RPMI8226 (cell line): Measurements from ENCODE around the gene SLC26A11.
"Not testable (repeated sequence)": the region's sequence is repeated elsewhere in the genome, so short reads cannot be mapped to it uniquely, and the experiment has no call there.

ENCODE experiments used
- DNase-seq: peaks from one replicate; pipeline ENCODE4 v3.0.0-alpha.2; 2015

Gene SLC26A11

DNA sequence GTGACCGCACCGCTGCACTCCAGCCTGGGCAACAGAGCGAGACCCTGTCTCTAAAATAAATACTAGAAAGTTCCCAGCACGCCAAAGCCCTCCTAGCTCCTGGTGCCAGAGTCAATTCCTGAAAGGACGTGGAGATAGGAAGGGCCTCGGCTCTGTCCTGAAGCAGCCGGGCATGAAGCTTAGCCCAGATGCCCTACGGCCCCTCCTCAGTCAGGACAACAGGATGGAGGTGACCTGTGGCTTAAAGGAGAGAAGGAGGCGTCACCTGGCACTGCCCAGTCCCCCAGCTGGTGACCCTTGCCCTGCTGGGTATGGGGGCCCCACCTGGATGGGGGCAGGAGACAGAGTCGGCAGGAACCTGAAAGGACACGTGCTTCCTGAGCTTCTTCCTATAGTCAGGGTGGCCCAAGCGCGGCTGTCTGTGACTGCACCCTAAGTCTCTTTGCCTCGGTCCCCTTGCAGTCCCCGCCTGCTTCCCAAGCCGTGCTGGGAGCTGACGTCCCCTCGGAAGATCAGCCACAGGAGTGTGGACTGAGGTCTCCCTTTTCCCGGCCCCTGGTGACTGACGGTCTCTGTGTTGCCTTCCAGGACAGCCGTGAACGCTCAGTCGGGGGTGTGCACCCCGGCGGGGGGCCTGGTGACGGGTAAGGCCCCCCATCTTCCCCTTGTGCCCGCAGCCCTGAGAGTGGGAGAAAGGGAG lies 25.5 kb downstream of the SLC26A11 start:
- DNase-seq: no peak

DNA sequence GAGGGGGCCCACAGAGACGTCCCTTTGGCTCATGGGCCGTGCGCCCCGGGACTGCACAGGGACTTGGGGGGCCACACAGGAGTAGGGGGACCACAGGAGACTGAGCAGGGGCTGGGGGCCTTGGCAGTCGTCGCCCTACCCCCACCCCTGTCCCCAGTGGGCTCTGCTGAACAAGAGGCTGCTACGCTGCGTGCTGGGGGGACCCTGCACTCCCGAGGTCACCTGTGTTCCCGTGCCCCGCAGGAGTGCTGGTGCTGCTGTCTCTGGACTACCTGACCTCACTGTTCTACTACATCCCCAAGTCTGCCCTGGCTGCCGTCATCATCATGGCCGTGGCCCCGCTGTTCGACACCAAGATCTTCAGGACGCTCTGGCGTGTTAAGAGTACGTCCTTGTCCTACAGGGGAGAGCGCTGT lies 26.0 kb downstream of the SLC26A11 start:
- no peak for DNase-seq

DNA sequence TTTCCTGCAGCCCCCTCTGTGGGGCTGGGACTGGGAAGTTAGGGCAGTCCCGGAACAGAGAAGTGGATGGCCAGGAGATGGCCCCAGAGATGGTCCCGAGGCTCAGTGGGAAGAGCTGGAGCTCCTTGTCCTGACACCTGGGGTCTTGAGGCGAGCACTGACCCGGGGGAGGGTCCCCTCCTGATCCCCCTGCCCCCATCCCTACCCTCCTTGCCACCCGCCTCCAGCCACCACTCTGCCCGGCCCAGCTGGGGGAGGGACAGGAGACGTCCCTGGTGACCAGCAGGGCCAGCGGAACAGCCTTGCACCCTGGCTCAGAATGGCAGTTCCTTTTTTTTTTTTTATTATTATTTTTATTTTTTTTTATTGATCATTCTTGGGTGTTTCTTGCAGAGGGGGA lies 26.5 kb downstream of the SLC26A11 start:
- DNase-seq: no peak

DNA sequence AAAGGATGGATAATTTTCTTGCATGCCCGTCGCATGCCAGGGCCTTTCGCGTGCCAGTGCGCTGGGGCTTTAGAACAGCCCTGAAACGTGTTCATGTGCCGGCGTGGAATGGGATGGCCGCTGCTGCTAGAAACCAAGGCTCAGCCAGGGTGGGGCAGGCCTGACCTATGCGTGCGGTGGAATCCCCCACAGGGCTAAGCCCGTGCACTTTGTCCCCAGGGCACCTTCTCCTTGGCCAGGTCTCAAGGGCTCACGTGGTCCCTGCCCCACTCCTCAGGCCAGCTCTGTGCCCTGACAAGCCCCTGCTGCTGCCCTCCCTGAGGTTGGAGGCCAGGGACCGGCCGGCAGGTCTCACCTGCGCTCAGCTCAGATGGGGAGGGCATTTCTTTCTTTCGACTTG lies 27.3 kb downstream of the SLC26A11 start:
- no peak for DNase-seq

DNA sequence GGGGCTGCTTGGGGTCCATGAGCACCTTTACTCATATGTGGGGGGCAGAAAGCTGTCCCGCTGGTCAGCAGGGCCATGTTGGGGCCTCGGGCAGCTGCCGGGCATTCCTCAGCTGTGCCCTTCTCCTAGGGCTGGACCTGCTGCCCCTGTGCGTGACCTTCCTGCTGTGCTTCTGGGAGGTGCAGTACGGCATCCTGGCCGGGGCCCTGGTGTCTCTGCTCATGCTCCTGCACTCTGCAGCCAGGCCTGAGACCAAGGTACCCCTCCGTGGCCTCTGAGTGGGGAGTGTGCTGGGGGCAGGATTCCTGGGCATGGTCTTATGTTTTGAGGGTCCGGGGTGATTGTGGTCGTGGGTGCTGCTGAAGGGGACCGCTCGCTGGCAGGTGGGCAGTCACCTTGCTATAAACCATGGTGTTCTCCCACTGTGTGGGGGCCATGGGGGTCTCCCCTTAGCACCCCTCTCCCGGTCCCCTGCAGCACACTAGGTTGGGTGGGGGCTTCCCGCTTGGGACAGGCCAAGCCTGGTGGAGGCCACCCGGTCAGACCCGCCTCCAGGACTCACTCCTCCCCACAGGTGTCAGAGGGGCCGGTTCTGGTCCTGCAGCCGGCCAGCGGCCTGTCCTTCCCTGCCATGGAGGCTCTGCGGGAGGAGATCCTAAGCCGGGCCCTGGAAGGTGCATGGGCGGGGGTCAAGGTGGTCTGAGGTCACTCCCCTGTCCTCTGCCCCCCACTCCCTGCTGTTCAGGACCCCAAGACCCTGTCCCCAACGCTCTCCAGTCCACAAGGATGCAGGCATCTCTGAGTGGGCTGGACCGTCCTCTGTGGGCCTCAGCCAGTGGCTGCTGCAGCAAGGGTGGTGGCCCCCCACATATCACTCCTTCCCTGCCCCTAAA lies 28.0 kb downstream of the SLC26A11 start:
- no peak for DNase-seq

DNA sequence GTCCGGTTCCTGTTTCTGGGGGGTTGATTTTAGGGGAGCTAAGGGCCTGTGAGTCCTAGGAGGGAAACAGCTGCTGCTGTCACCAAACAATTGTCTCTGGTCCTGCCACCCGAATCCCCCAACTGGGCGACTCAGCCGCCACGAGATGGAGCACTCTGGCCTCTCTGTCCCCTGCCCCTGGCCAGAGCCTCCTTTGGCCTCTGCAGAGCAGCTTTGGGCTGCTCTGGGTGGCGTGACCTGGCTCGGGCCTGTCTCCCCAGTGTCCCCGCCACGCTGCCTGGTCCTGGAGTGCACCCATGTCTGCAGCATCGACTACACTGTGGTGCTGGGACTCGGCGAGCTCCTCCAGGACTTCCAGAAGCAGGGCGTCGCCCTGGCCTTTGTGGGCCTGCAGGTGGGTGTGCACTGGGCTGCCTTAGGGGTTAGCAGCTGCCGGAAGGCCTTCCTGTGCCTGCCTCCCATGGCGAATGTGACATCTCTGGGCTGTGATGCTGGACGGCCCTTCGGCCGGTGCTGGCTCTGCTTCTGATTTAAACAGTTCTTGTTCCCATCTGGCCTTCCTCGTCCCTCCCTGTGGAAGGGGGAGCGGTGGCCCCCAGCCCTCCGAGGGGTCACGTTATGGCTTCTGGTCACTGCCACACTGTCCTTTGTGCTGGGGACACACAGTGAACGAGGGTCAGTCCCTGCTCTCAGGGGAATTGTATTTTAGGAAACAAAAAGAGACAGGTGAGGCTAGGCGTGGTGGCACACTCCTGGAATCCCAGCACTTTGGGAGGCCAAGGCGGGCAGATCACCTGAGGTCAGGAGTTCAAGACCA lies 28.9 kb downstream of the SLC26A11 start:
- peak; percentile 11 for DNase-seq

DNA sequence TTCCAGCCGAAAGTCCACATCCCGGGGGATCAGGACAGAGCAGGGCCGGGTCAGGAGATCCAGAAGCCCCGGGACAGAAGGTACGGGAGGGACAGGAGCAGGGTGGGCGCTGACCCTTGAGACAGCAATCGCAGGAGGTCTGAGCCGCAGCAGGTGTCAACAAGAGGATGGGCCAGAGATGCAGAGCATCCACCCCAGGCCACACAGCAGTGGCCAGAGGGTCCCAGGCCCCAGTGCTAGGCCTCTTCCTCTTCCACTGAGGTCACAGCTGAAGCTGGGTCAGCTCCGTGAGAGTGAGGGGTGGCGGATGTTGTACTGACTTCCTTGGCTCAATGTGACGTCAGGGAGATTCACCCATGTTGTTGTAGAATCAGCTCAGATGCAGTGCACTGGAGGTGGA lies 31.7 kb downstream of the SLC26A11 start:
- DNase-seq: no peak

DNA sequence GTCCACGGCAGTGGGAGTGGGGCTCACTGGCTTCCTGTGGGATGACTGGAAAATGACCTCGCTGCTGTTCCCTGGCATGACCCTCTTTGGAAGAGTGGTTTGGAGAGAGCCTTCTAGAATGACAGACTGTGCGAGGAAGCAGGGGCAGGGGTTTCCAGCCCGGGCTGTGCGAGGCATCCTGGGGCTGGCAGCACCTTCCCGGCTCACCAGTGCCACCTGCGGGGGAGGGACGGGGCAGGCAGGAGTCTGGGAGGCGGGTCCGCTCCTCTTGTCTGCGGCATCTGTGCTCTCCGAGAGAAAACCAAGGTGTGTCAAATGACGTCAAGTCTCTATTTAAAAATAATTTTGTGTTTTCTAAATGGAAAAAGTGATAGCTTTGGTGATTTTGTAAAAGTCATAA lies 32.6 kb downstream of the SLC26A11 start:
- DNase-seq: peak; percentile 36

DNA sequence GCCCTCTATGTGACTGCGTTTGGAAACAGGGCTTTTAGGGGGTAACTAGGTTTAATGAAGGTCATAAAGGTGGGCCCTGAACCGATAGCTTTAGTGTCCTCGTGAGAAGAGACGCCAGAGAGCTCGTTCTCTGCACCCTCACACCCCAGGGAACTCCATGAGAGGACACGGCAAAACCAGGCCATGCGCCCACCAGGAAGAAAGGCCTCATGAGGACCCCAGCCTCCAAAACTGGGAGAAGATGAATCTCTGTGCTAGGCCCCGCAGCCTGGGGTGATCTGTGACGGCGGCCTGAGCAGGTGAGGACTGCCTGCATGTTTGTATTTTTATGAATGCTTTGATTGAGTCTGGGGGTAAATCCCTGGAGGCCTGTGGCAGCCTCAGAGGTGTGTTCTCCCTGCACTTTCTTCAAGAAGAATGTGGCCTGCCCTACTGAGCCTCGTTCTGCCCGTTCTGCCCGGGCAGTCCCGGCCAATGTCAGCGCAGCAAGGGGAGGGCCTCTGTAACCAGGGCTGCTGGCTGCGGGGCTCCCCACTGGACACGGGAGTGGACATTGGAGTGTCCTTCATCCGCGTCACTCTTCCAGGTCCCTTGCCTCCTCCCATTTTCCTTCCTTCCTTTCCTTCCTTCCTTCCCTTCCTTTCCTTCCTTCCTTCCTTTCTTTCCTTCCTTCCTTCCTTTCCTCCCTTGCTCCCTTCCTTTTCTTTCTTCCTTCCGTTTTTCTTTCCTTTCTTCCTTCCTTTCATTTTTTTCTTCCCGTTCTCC lies 33.6 kb downstream of the SLC26A11 start:
- DNase-seq: no peak

DNA sequence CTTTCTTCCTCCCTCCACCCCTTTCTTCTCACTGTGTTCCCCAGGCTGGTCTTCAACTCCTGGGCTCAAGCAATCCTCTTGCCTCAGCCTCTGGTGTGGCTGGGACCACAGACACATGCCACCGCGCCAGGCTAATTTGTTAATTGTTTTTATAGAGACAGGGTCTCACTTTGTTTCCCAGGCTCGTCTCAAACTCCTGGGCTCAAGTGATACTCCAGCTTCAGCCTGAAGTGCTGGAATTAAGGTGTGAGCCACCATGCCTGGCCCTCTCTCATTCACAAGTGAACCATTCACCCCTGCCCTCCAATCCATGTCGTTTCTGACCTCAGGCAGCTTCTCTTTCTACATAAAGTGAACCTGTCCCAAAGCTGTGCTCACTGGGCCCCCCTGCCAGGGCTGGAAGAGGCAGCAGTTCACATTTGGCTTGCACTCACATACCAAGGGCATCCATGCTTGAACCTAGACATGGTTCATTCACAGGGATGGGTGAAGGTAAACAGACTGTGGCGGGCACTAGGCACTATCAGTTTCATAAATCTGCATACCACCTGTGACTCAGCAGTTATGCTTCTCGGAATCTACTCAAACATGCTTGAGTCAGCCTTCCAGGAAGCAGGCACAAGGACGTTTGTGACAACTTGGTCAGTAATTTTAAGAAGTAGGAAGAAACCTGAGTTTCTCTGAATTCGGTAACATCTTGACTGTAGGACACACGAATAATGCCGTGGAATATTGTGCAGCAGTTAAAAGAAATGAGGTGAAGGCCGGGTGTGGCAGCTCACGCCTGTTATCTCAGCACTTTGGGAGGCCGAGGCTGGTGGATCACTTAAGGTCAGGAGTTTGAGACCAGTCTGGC lies 34.4 kb downstream of the SLC26A11 start:
- peak; percentile 90 for DNase-seq

DNA sequence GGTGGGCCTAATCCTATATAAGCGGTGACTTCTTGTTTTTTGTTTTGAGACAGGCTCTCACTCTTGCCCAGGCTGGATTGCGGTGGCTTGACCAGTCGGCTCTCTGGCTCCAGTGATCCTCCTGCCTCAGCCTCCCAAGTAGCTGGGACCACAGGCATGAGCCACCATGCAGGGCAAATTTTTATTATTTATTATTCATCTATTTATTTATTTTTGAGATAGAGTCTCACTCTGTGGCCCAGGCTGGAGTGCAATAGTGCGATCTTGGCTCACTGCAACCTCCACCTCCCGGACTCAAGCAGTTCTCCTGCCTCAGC lies 35.8 kb downstream of the SLC26A11 start:
- no peak for DNase-seq

DNA sequence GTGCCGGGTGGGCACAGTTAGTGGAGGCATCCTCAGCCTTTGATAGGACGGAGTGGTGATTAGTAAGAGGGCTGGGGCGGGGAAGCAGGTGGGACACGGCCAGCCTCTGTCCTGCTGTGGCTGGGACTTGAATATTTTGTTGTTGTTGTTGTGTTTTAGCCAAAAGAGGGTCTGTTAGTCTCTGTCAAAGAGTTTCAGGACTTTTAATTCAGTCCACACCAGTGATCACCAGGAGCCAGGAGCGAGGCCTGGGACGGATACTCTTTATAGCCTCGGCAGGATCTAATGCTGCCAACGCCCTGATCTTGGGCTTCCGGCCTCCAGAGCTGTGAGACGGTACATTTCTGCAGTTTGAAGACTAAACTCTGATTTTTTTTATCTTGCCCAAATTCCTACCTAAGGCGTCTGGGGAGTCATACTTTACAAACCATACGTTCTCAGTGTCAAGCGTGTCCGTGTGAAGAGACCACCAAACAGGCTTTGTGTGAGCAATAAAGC lies 37.5 kb downstream of the SLC26A11 start:
- no peak for DNase-seq

DNA sequence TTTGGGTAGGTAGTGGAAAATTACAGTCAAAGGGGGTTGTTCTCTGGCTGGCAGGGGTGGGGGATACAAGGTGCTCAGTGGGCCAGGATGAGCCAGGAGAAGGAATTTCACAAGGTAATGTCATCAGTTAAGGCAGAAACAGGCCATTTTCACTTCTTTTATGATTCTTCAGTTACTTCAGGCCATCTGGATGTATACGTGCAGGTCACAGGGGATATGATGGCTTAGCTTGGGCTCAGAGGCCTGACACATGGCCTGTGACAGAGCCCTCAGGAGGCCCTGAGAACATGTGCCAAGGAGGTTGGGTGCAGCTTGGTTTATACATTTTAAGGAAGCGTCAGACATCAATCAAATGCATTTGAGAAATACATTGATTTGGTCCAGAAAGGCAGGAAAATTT lies 38.1 kb downstream of the SLC26A11 start:
- DNase-seq: not testable (repeated sequence)

DNA sequence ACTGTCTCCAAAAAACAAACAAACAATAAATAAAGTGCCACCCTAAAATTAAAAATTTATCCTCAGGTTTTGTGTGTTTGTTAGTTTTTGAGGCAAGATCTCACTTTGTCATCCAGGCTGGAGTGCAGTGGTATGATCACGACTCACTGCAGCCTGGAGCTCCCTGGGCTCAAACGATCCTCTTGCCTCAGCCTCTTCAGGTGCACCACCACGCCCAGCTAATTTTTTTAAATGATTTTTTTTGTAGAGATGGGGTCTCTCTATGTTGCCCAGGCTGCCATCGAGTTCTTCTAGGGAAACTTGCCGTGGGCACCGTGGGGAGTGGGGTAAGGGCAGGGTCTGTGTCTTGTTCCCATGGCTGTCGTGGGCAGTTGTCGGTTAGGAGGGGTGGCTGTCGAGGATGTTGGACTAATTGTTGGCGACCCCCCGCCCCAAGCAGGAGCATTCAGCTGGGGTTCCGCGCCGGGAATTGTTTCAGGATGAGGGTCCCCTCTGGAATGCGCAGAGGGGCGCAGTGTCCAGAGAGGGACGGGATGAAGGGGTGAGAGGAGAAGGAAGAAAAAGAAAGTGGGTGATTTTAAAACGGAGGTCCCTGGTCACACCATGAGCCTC lies 39.3 kb downstream of the SLC26A11 start:
- no peak for DNase-seq

DNA sequence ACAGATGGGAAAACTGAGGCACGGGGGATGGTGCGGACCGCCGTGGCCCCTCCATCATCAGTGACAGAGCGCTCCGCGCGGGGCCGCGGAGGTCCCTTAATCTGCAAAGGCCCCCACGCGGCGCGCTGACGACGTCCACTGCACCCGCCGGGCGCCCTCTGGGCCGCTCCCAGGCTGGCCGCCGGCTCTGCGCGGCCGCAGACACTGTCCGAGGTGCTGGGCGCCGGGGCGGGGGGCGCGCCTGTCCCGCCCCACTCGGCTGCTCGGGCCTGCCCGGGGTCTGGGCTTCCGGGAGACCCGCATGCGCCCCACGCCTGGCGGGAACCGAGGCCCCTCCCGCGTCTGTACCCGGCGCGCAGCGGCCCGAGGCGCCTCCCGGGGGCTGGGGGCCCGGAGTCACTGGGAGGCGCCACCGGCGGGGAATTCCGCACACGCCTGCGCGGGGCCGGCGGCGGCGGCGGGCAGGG lies 39.9 kb downstream of the SLC26A11 start:
- peak; percentile 80 for DNase-seq

DNA sequence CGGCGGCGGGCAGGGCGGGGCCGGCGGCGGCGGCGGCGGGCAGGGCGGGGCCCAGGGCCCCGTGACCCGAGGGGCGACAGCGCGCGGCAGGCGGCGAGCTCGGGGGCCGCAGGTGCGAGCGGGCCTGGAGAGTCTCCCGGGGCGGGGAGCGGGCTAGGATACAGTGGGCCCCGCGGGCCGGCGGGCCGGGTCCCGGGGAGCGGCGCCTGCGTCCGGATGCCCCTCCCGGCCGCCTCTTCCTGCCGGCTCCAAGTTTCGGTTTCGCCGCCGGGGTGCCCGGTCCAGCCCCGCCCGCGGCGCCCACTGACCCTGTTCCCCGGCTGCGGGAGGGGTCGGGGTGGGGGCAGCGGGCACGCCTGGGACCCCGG lies 40.5 kb downstream of the SLC26A11 start, which contains the start of gene RNF213:
TSS of gene RNF213 (plus strand) at position 62 of the 368 bp plus-strand sequence. CDS start 2,830 bp downstream, outside the sequence.
- DNase-seq: peak; percentile 71

DNA sequence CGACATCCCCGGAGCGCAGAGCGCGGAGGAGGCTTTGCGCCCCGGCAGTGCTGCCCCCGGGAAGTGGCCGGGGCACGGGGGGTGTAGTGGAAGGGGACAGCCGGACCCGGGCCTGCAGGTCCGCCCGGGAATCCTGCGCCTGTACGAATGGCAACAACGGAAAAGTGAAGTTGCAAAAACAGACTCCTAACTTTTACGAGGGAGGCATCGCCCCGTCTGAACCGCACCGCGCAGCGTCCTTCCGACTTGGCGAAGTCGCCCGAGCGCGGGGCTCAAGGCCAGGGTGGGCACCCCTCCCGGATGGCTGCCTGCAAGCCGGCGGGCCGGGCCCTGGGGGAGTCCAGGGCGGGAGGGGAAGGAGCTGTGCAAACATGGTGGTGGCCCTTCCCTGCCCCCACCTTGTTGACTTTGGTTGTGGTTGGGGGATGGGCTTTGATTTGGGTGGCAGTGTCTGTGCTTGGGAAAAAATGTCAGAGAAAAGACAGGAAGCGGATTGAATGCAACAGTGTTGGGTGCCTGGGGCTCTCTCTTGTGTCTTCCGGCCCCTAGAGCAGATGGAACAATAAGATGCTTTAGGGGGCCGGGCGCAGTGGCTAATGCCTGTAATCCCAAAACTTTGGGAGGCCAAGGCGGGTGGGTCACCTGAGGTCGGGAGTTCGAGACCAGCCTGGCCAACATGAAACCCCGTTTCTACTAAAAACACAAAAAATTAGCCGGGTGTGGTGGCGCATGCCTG lies 41.1 kb downstream of the SLC26A11 start:
- peak; percentile 39 for DNase-seq

DNA sequence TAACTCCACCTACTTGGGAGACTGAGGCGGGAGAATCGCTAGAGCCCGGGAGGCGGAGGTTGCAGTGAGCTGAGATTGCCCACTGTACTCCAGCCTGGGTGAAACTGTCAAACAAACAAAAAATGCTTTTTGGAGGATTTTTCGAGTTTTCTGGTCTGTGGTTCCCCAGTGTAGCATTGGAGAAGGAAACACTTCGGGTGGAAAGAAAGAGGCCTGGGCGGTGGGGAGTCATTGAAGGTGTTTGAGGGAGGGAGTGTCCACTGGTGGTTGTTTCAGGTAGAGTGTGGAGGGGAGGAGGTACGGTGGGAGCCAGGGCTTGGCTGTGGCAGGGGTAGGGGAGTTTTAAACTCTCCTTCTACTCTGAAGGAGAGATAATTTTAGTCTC lies 41.7 kb downstream of the SLC26A11 start:
- DNase-seq: peak; percentile 6

DNA sequence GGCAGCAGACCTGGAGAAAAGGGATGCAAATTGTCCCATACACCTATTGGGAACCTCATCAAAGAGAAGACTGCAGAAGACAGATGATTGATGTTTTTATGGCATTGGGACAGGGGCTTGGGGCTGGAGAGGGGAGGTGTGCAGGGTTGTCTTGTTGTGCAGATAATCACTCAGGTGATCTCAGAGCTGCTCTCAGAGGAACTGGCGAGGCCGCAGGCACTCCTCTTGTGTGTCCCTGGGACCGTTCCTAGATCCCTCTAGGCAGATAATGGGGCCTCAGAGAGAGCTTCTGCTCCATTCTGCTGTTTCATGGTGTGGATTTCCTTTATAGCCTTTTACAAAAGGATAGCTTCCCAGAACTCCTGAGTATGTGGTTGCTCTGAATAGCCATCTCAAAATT lies 42.1 kb downstream of the SLC26A11 start:
- DNase-seq: no peak

DNA sequence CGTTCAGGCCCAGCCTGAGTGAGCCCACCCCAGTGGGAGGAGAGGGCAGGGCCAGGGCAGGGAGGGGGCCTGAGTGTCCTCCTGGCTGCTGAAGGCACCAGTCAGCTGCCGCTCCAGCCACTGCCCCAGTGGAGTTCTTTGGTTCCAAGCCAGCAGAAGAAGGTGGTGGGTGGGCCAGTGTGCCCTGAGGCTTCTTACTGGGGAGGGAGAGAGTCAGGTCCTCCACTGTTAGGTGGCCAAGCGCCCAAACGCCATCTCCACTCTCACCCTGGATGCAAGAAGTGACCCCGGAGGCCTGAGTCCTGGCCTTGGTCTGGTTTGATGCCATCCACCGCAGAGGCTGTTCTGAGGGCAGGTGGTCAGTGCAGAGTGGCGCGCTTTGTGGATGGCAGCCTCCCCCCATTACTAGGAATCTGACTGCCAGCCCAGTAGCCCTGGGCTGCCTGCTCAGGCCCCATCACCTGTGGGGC lies 42.6 kb downstream of the SLC26A11 start:
- peak; percentile 4 for DNase-seq
